Measurements from ENCODE around the gene RBFOX2.

RBFOX2 gene

GRCh38 chr22:35899736-35900135, 128.9 kb downstream of the RBFOX2 start:
- DNase-seq (ENCODE audit: low read depth): no peak

GRCh38 chr22:35896111-35896705, 132.4 kb downstream of the RBFOX2 start:
- DNase-seq (ENCODE audit: low read depth): no peak

GRCh38 chr22:35894937-35895708, 133.5 kb downstream of the RBFOX2 start:
- DNase-seq (ENCODE audit: low read depth): no peak

- no peak for DNase-seq (ENCODE audit: low read depth)
Observed at GRCh38 chr22:35894464-35894878, 134.2 kb downstream of the RBFOX2 start.

GRCh38 chr22:35893698-35894097, 134.9 kb downstream of the RBFOX2 start:
- DNase-seq (ENCODE audit: low read depth): no peak

- no peak for DNase-seq (ENCODE audit: low read depth)
Observed at GRCh38 chr22:35892192-35892591, 136.4 kb downstream of the RBFOX2 start.

- no peak for DNase-seq (ENCODE audit: low read depth)
Observed at GRCh38 chr22:35891442-35891841, 137.2 kb downstream of the RBFOX2 start.

GRCh38 chr22:35889071-35889470, 139.6 kb downstream of the RBFOX2 start:
- DNase-seq (ENCODE audit: low read depth): no peak

- DNase-seq (ENCODE audit: low read depth): no peak
Observed at GRCh38 chr22:35888181-35888870, 140.3 kb downstream of the RBFOX2 start.

- no peak for DNase-seq (ENCODE audit: low read depth)
Observed at GRCh38 chr22:35887296-35887875, 141.2 kb downstream of the RBFOX2 start.

GRCh38 chr22:35886309-35886708, 142.3 kb downstream of the RBFOX2 start:
- no peak for DNase-seq (ENCODE audit: low read depth)

- DNase-seq (ENCODE audit: low read depth): no peak
Observed at GRCh38 chr22:35884529-35884928, 144.1 kb downstream of the RBFOX2 start.

GRCh38 chr22:35883031-35883620, 145.5 kb downstream of the RBFOX2 start:
- DNase-seq (ENCODE audit: low read depth): no peak

- no peak for DNase-seq (ENCODE audit: low read depth)
Observed at GRCh38 chr22:35882211-35883030, 146.2 kb downstream of the RBFOX2 start.

- no peak for DNase-seq (ENCODE audit: low read depth)
Observed at GRCh38 chr22:35879351-35879750, 149.3 kb downstream of the RBFOX2 start.

- no peak for DNase-seq (ENCODE audit: low read depth)
Observed at GRCh38 chr22:35873426-35873825, 155.2 kb downstream of the RBFOX2 start.

- no peak for DNase-seq (ENCODE audit: low read depth)
Observed at GRCh38 chr22:35872451-35872850, 156.2 kb downstream of the RBFOX2 start.

- no peak for DNase-seq (ENCODE audit: low read depth)
Observed at GRCh38 chr22:35870517-35871293, 157.9 kb downstream of the RBFOX2 start.

- no peak for DNase-seq (ENCODE audit: low read depth)
Observed at GRCh38 chr22:35868938-35869337, 159.7 kb downstream of the RBFOX2 start.

GRCh38 chr22:35866651-35867050, 162.0 kb downstream of the RBFOX2 start:
- DNase-seq (ENCODE audit: low read depth): no peak
